Osteocyte (in vitro differentiated cells): ENCODE measurements around the gene FIBCD1. TPM values are rescaled to one million over a fixed set of nuclear protein-coding genes. Genes with fewer than 3 reads are reported as not detected.

ENCODE experiments used
- DNase-seq: peaks from one replicate; pipeline ENCODE4 v3.0.0; 2021; ENCODE audit warnings: mixed read lengths; ENCODE audit not compliant: unreplicated experiment; ENCODE audit errors: extremely low spot score
- H3K27ac Mint-ChIP-seq: one replicate; pipeline ENCODE4 v1.8.0; 2021; ENCODE audit warnings: mild to moderate bottlenecking, mixed read lengths; ENCODE audit not compliant: unreplicated experiment
- H3K27me3 Mint-ChIP-seq: one replicate; pipeline ENCODE4 v1.8.0; 2021; ENCODE audit warnings: mixed read lengths; ENCODE audit not compliant: unreplicated experiment
- H3K36me3 Mint-ChIP-seq: one replicate; pipeline ENCODE4 v1.8.0; 2021; ENCODE audit warnings: mixed read lengths; ENCODE audit not compliant: unreplicated experiment
- H3K4me1 Mint-ChIP-seq: one replicate; pipeline ENCODE4 v1.8.0; 2021; ENCODE audit warnings: mixed read lengths; ENCODE audit not compliant: unreplicated experiment
- H3K4me3 Mint-ChIP-seq: one replicate; pipeline ENCODE4 v1.8.0; 2021; ENCODE audit warnings: mild to moderate bottlenecking, moderate library complexity, mixed read lengths; ENCODE audit not compliant: unreplicated experiment
- H3K9me3 Mint-ChIP-seq: one replicate; pipeline ENCODE4 v1.8.0; 2021; ENCODE audit warnings: mixed read lengths; ENCODE audit not compliant: unreplicated experiment
- CTCF ChIP-seq: fragments of 200-600 bp; sonication (generic); IDR thresholded peaks from 2 replicates; pipeline ENCODE4 v1.5.0; 2021; ENCODE audit warnings: antibody characterized with exemption, mild to moderate bottlenecking, moderate library complexity
- total RNA-seq: library from RNA; stranded (reverse); gene quantifications from 2 replicates; pipeline ENCODE4 v1.2.1, GENCODE V29; 2021

Gene FIBCD1
- total RNA-seq, 1 donor from 2014 or later: 18.2 TPM

- Mint-ChIP-seq H3K9me3 (no peaks in the 10 kb centered on the region), H3K4me1 (peaks cover 7% of the 10 kb centered on the region), H3K27me3 (peaks cover 15% of the 10 kb centered on the region), H3K4me3 (no peak overlapping the region), H3K36me3 (no peaks in the 10 kb centered on the region), H3K27ac (no peak overlapping the region)
- no peak for DNase-seq
- TF ChIP-seq CTCF: no peak
Measured at GRCh38 chr9:130920762-130921299, 18.2 kb downstream of the FIBCD1 start.

GRCh38 chr9:130920233-130920632, 18.8 kb downstream of the FIBCD1 start:
- DNase-seq: no peak
- H3K9me3 Mint-ChIP-seq: no peaks in the 10 kb centered on the region
- no peak overlapping the region for H3K4me3 Mint-ChIP-seq
- H3K36me3 Mint-ChIP-seq: no peaks in the 10 kb centered on the region
- TF ChIP-seq CTCF: no peak
- H3K27me3 Mint-ChIP-seq: peaks cover 16% of the 10 kb centered on the region
- H3K4me1 Mint-ChIP-seq: peaks cover 7% of the 10 kb centered on the region
- H3K27ac Mint-ChIP-seq: no peak overlapping the region

GRCh38 chr9:130919559-130920145, 19.4 kb downstream of the FIBCD1 start:
- no peak for DNase-seq
- no peaks in the 10 kb centered on the region for H3K36me3 Mint-ChIP-seq
- H3K9me3 Mint-ChIP-seq: no peaks in the 10 kb centered on the region
- peaks cover 18% of the 10 kb centered on the region for H3K27me3 Mint-ChIP-seq
- peaks cover 7% of the 10 kb centered on the region for H3K4me1 Mint-ChIP-seq
- H3K4me3 Mint-ChIP-seq: no peak overlapping the region
- H3K27ac Mint-ChIP-seq: no peak overlapping the region
- no peak for TF ChIP-seq CTCF

GRCh38 chr9:130918826-130919558, 20.1 kb downstream of the FIBCD1 start:
- Mint-ChIP-seq H3K4me3 (no peak overlapping the region), H3K27ac (no peak overlapping the region), H3K36me3 (no peaks in the 10 kb centered on the region), H3K27me3 (peaks cover 18% of the 10 kb centered on the region), H3K9me3 (no peaks in the 10 kb centered on the region), H3K4me1 (peaks cover 7% of the 10 kb centered on the region)
- DNase-seq: no peak
- no peak for TF ChIP-seq CTCF

GRCh38 chr9:130918101-130918825, 20.8 kb downstream of the FIBCD1 start:
- Mint-ChIP-seq H3K9me3 (no peaks in the 10 kb centered on the region), H3K4me3 (no peak overlapping the region), H3K4me1 (peaks cover 7% of the 10 kb centered on the region), H3K27me3 (peaks cover 18% of the 10 kb centered on the region), H3K36me3 (no peaks in the 10 kb centered on the region), H3K27ac (no peak overlapping the region)
- no peak for DNase-seq
- TF ChIP-seq CTCF: no peak
